NOMO-1 treated with dmso at 0.1 percent for 144 hours (cell line): Measurements from ENCODE around the gene VEPH1.

Experiments used
- DNase-seq: peaks from one replicate; lab custom pipeline; 2025; ENCODE audit not compliant: unreplicated experiment; lab: John Stamatoyannopoulos, UW

VEPH1 gene

DNA sequence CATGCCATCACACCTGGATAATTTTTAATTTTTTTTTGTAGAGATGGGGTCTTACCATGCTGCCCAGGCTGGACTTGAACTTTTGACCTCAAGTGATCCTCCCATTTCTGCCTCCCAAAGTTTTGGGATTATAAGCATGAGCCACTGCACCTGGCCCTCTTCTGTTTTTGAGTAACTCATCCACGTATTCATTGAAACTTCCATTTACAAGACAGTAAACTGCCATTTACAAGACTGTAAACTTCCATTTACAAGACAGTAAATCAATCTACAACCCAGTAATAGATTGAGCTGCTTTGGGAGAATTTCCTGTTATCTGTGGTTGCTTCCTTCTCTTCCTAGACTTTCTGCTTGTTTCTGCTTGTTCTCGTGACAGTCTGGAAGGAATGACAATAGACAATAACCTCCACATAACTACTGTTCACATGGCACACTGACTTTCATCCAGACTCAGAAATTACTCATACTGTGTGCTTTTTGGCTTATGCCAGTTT lies 228.5 kb downstream of the VEPH1 start:
- DNase-seq: no peak

DNA sequence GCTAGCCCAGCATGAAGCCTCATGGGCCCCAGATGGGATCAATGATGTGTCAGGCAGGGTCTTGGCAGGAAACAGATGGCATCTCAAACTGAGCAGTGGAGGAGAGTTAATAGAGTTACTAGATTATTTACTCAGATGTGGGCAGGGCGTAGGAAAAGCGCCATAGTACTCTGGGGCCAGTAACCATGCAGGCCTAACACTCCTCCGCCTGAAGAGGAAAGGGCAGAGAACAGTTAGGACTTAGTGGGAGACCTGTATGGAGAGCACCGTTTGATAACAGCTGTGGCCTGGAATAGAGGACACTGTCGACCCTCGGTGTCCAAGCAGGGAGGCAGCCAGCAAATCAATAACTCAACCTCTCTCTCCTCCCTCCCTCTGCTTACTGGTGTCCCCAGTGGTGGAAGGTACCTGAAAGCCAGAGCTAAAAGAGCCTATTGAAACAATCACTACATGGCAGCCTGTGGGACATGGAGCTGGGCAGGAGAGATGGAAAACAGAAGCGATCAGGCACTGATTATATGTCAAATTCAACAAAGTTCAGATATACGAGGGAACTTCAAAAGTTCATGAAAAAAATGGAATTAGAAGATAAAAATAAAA lies 231.8 kb downstream of the VEPH1 start:
- no peak for DNase-seq

DNA sequence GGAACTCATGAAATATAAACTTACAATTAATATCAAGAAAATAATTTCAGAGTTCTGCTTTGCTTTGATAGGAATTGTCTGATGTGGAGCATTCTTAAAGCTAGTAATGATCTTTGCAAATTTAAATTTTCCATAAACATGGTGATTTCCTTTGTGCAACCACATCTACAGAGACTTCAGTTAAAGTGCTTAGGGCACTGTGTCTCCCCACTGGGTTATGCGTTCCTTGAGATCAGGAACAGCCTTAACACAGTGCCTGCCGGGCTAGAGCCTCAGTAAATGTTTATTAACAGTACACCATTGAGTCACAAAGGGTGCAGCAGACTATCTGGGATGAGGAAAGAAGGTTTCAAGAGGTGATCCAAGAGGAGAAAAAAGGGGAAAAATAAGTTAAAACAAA lies 235.2 kb downstream of the VEPH1 start:
- DNase-seq: no peak

DNA sequence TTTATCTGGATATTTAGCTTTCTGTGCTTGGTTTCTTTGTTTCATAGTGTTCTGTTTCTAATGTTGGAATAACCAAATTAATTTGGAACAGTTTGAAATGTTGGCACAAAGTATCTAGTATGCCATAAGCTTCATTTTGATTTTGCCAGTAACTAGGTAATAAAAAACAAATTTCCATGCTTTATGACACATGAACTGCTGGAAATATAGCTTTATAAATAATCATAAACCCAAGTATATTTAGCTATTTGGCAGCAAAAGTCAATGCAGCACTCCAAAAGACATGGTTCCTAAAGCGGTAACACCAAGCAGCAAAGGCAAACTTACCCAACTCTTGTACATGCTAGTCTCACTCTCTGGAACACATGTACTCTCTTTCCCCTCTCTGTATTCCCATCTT lies 237.3 kb downstream of the VEPH1 start:
- DNase-seq: no peak

DNA sequence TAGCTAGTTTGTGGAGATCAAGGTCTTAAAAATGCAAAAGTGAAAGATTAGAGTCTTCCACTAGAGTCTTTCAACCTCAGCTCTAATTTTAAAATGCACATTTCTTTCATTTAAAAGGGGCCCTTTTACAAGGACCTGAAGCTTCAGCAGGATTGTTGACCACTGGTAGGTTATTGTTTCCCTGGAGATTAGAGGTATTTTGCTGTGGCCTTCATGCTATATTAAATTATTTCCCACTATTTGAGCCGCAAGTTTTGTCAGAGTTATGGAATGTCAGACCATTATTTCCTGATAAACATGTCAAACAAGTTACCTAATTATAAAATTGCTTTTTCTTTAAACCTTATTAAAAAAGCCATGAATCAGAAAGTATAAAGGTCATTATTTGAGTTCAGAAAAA lies 240.2 kb downstream of the VEPH1 start:
- DNase-seq: no peak

DNA sequence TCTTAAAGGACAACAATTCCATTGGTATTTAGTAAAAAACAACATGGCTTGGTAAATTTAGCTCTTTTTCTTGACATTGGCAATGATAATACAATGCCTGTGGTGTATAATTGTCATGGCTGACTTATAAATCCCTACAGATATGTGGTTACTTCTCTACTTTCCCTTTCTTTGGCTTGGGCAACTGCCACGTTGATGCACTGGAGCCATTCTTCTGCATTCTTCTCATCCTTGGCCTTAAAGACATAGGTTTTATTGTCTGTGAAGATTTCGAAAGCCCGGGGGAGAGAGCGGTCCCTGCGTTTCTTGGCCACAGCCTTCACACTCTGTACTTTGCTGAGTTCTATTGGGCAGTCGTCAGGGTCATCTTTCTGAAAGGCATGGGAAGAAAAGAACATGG lies 242.2 kb downstream of the VEPH1 start:
- DNase-seq: no peak

DNA sequence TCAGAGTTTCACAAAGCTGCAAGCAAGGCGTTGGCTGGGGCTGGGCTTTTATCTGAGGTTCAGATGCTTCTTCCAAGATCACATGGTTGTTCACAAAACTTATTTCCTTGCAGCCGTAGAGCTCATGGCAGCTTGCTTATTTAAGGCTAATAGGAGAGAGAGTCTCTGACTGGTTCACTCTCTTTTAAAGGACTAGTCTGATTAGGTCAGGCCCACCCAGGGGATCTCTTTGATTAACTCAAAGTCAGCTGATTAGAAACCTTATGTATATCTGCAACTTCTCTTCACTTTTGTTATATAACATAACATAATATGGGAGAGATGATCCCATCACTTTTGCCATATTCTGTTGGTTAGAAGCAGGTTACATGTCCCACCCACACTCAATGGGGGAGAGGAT lies 243.4 kb downstream of the VEPH1 start:
- DNase-seq: no peak

DNA sequence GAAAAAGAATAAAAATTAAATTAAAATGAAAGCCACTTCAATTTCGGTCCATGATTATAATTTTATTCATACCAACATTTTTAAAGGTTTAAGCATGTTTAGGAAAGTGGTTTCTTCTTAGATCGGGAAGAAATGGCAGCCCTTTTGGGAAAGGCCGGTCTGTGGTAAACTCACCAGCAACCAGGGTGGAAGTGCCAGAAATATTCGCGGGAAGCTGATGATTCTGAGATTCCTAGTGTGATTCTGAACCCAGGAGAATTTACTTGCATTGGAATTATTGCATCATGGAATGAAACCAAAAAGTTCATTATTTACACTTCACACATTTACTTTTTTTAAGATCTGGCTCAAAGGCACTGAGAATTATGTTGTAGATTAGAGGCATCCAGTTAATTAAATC lies 246.1 kb downstream of the VEPH1 start:
- DNase-seq: no peak

DNA sequence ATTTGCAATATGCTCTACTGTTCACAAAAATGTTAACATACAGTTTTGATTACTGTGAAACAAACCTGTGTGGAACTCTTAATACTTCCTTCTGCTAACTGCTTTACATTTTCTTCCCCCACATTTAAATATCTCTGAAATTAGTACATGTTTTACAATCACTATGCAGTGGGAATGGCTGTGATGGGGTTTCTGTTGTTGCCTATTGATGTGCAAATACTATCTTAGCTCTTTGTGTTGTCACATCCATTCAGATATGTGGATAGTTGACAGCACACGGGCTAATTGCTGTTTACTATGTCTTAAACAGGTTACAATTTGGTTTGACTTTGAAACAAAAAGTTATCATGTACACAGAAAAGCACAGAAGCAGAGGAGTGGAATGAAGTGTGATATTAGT lies 247.4 kb downstream of the VEPH1 start:
- no peak for DNase-seq

DNA sequence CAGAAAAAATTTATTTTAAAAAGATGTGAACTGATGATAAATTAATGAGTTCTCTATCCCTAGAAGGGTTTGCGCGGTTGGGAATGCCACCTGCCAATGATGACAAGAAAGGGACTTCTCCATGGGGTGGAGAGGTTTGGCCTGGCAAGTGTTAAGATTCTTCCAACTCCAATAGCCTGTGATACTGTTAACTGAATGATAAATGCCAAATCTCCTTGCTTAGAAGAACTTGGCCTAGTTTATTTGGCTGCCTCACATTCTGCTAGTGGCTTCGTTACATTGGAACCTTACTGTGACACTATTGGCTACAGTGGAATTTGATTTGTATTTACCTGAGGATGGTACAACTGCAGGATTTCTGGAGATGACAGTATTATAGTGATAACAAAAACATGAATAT lies 251.5 kb downstream of the VEPH1 start:
- DNase-seq: no peak

DNA sequence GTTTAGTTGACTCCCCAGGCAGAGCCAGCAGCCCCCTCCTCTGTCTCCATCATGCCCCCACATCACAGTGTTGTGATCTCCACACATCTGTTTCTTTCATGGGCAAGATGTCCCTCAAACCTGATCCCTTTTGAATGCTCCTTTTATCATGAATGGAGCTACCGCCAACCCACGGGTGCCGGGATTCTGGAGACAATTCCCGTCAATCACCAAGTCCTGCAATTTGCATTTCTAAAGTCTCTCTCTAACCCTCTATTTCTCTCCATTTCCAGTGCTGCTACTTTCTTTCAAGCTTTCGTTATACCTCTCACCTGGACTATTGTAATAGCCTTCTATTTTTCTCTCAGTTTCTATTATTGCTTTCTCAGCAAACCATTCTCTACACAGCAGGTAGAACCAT lies 253.6 kb downstream of the VEPH1 start:
- DNase-seq: no peak

DNA sequence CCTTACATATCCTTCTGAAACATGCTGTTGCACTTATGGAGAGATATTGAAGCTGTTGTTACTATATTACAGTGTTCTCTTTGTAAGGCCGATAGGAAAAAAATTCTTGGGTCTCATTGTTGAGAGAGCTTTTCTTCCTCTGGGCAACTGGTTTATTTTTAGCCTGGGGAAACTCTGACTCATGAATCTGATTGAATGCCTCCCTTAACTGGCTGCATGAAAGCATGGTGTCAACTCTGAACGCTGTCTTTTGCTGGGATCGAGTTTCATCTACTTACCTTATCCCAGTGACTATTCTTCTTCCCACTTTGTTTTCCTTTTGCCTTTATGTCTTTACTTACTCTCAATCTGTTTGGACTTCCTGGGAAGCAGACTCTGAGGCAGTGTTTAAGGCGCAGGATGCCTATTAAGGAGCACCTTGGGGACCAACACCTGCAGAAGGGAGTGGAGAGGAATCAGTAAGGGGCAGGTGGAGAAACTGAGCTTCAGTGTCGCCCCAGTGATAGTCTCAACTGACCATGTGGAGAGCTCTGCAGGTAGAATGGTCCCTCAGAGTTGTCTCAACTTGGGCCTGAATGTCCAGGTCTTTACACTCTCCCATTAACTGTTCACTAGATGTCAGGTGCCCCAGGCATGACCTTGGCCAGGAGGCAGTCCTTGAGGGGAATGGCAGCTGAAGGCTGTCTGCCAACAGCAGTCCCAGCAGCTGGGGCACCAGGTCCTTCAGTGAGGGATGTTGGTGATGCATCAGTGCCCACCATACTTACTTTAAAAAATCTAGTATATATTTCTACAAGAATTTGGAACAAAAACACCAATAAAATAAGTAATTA lies 254.4 kb downstream of the VEPH1 start:
- peak; percentile 12 for DNase-seq

DNA sequence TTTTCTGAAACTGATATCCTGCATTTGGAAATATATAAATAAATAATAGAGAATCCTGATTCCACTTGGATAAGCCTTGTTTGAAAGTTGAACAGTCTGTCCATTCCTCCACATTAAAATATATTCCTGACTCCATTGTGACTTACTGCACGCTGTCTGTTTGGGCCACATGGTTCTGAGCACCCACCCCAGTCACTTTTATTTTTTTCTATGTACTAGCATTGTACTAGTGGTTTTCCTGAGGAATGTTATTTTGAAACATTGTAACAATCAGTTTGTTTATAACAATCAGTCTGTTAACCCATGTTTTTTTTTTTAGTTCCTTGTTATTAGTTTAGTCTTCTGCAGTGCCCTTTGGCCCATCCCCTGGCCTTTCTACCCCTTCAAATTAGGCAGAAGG lies 255.8 kb downstream of the VEPH1 start:
- no peak for DNase-seq

DNA sequence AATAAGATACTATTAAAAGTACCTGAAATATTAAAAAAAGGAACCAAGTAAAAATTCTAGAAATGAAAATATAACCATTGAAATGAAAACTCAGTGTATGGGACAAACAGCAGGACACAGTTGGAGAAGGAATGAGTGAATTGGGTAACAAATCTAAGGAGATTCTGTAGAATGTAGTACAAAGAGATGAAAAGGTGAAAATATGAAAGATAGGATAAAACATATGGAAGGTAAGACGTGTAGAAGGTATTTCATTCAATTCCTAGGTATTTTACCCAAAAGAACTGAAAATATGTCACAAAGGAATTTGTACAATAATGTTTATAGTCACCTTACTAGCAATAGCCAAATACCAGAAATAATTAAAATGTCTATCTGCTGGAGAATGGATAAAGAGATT lies 260.4 kb downstream of the VEPH1 start:
- DNase-seq: no peak

DNA sequence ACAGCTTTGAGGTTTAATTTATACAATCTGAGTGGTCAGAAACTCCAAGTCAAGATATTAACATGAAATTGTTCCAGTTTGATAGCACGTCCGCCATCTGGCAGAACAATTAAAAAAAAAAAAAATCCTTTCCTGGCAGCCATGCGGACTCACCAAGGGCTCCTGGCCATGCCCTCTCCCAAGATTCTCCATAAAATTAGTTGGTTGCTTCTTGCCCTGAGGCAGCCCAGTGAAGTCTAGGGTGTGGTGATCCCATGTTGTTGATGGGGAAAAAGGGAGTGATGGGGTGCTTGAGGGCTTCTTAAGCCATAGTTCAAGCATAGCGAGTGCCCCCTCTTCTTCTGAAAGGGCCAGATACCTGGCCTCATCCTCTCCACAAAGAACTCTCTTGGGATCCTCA lies 261.6 kb downstream of the VEPH1 start:
- no peak for DNase-seq

DNA sequence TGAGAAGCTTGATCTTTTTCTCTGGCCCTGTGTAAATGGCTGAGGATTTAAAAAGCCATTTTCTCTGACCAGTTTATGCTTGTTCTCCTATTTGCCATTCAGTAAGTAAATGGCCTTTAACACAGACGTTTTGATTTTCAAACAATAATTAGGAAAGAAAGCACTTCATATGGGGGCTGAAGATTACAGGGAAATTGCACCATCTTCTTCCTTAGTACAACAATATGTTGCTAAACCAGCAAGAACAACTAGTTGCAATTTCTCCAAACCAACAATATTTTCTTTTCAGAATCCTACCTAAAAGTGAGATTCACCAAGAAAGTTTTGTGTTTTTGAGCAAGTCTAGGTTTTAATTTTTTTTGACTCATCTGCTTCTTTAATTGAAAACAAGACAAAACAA lies 262.8 kb downstream of the VEPH1 start:
- no peak for DNase-seq

DNA sequence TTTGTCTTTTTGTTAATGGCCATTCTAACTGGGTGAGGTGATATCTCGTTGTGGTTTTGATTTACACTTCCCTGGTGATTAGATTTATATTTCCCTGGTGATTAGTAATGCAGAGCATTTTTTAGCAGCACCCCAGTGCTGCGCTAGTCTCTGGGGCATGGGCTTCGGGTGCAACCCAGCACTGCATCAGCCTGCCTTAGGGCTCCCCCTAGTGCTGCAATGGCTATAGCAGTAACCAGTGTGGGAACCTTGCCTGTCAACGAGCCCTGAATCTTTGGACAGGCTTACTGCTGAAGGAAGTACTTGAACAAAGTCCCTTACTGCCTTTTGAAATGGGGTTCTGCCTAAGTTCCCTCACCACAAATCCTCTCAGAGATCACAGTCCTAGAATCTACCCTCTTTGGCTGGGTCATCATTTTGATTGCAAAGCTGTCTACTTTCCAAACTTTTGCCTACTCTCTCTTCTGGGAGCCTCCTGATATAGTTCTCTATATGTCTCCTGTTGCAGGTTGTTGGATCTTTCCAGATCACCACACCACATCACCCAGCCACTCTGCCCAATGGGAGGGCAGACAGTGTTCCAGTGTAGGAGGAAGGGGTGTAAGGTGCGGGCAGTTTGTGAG lies 264.0 kb downstream of the VEPH1 start:
- DNase-seq: peak; percentile 28

DNA sequence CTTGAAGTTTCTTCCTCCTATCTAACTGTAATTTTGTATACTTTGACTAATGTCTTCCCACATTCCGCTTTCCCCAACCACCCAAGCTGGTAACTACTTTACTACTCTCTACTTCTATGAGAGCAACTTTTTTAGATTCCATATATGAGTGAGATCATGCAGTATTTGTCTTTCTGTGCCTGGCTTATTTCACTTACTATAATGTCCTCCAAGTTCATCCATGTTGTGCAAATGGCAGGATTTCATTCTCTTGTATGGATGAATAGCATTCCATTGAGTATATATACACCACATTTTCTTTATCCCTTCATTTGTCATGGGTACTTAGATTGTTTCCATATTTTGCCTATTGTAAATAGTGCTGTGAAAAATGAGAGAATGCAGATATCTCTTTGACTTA lies 264.8 kb downstream of the VEPH1 start:
- no peak for DNase-seq

DNA sequence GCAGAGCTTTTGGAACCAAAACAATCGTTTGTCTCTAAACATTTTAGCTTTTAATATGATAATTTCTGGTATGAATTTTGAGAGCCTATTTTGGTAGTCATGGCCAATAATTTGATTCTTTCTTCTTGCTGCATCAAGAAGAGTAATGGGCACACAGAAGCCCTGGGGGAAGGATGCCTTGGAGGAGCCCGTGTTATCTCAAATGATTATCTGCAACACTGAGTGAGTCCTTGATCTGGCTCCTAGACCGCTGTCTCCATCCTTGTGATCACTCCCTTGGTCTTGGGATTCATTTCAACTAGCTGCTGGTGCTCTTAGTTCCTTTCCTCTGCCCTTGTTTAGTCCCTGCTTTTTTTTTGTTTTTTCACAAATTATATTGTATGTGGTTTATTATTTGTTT lies 265.3 kb downstream of the VEPH1 start:
- no peak for DNase-seq

DNA sequence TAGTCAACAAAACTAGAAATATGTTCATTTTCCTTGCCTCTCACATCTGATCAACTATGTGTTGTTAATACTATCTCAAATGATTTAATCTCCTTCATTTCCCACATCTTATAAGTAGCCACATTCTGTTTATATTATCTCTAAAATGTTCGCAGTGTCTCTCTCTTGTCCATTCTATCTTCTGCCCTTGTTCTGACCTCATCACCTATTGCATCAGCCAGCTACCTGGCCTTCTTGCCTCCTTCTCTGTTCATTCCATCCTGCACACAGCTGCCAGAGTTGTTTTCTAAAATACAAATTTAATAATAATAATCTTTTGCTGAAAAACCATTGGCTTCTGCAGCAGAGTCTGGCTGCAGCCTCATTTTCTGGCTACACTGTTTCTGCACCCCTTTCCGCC lies 267.9 kb downstream of the VEPH1 start:
- no peak for DNase-seq

DNA sequence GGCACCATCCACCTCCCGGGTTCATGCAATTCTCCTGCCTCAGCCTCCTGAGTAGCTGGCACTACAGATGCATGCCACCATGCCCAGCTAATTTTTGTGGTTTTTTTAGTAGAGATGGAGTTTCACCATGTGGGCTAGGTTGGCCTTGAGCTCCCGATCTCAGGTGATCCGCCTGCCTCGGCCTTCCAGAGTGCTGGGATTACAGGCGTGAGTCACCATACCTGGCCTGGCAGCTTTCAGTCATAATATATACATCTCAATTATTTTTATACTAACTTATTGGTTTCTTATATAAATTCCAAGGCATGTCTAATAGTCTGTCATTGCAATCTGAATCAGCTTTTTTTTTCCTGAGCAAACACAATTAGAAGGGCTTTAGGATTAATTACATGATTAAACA lies 269.3 kb downstream of the VEPH1 start:
- no peak for DNase-seq

DNA sequence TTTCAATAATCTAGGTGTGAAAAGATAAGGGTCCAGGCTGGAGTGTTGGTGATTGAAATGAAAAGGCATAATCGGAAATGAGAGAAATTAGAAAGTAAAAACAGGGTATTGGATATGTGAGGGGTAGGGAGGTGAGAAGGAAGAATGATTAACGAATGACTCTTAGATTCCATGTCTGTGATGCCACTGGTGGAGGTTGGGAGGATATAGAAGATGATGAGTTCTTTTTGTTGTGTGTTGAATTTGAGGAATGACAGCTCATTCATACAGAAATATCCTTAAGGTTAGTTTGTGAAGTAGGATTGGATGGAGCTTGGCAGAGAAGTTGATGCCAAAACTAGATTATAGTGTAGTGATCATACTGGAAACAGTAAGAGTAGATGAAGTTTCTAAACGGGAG lies 271.1 kb downstream of the VEPH1 start:
- DNase-seq: no peak
